NCI-H128 (cell line): ENCODE data around the gene LYVE1.
"Not testable (repeated sequence)": the region's sequence is repeated elsewhere in the genome, so short reads cannot be mapped to it uniquely, and the experiment has no call there.

Experiments used
- DNase-seq: peaks from one replicate; lab custom pipeline; 2025; ENCODE audit not compliant: unreplicated experiment; lab: John Stamatoyannopoulos, UW

Gene LYVE1

DNA sequence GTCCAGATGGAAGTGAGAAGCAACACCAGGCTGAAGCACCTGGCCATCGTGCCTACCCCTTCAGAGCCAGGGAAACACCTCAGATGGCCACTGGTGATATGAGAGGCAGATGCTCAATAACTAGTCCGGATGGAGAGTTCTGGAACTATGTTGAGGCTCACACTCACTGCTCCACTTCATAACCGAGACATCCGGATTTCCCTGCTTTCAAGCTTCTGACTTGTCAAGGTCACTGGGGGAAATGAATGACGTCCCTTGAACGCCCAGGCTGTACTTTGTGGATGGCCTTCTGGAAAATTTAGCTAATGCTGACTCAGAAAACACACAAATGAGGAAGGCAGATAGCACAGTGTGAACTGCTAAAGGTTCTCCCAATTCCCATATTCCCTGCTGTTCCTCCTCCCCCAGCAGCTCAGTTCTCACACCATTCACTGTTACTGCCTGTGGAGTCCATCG is at the start of gene LYVE1:
Gene LYVE1 (minus strand): TSS at position 180 of the 456 bp plus-strand sequence. CDS start 133 bp downstream, at position 47.
- no peak for DNase-seq

- DNase-seq: no peak
These were observed 49.1 kb upstream of the LYVE1 start for GRCh38 chr11:10617551-10617950.

DNA sequence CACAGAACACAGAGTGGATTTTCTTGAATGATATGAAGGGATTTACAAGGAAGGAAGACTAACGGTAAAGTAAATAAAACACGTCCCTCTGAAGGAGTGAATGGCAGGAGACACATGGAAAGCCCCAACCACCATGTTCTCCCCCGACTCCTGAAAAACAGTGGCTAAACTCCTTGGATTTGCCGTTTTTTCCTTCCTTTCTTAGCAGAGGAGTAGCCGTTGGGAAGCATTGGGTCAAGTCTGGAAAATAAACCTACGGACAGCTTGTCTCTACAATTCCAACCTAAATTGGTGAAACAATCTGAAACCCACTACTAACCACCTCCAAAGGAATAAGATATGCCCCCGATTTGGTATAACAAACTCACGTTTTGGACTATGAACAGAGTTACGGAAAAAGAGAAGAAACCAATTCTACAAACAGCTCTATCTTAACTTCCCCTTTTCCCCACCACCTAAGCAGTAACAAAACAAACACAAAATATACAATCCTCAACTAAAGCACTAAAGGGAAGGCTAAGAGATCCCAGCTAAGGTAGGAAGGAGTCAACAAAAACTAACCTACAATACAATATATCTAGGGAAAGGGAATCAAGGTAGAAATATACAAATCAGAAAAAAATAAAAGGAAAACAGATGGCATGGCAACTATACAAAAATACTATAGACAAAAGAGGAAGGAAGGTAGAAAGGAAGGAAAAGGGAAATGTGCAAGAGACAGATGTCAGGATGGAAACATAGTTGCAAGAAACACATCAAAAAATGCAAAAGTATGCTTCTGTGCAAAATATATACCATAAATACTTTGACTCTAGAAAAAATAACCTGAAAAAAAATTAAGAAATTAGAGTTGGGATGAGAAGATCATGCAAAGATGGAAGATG is 43.8 kb upstream of the LYVE1 start:
- no peak for DNase-seq

- DNase-seq: no peak
These were observed 41.2 kb upstream of the LYVE1 start for GRCh38 chr11:10609636-10610035.

GRCh38 chr11:10608584-10608983 is 40.1 kb upstream of the LYVE1 start:
- DNase-seq: no peak

DNA sequence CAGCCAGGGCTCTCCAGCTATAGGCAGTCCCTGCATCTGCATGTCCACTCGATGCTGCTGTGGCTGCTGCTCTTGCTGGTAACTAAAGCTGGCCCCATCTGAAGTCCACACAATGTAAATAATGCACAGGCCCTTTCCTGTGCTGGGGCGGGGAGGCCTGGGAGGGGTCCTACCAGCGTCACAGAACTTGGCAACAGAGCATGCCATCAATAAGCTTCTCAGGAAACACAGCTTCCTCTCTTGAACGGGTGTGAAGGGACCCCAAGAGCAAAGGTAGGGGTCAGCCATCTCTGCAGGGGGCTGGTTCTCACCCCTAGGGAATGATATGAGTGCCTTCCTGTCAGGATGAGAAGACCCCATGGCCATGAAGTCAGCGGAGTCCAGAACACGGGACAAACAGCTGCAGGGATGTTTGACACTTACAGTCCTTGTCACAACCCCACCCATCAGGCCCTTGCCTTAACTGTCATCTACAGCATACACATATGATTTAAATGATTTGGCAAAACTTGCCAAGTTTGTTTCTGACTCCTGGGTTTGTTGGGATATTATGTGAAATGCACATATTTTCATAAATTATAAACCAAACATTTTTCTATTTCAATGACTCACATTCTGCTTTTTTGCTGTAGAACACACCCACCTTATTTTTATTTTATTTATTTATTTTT is 39.1 kb upstream of the LYVE1 start:
- no peak for DNase-seq

DNA sequence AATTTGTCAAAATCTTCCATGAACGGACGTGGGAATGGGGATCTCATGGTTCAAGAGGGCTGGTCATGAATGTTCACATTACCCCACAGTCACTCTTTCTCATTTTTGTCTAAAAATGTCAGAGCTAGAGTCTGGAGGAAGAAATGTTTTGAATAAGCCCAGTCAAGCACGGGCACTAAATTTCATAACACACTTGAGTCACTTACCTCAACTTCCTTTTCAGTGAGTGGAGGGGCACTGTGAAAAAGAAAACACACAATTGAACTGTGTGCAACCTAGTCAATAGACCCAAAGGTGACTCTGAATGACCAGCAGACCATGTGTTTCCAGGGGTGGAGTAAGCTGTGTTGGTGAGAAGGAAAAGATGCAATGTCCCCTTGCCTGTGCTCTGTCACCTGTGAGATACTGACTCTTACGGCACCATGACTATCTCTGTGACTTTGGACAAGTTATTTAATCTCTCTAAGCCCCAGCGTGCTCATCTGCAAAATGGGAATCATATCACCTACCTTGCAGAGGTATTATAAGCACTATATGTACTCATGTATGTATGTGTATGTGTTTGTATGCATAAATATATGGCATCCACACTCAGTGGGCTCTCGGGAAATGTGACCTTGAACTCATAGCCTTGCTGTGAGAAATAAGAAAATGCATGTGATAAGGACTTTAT is 38.2 kb upstream of the LYVE1 start:
- DNase-seq: no peak

DNA sequence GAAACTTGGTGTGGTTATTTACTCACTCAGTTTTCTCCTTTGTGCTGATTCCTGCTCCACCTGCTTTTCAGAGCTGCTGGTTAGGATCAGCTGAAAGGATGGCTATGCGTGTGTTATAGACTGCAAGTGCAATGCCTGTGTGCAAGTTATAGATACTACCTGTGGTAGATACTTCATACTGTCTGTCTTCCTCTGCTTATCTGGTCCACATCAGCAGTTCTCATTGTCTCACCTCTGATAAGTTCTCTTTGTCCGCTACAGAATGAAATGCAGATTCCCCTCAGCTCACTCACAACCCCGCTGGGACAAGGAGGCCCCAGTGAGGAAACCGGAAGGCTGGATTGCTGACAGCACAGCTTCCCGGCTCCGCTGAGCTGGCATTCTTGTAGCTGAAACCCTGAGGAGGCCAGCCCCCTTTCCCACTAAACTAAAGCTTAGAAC is 37.5 kb upstream of the LYVE1 start:
- DNase-seq: no peak

DNA sequence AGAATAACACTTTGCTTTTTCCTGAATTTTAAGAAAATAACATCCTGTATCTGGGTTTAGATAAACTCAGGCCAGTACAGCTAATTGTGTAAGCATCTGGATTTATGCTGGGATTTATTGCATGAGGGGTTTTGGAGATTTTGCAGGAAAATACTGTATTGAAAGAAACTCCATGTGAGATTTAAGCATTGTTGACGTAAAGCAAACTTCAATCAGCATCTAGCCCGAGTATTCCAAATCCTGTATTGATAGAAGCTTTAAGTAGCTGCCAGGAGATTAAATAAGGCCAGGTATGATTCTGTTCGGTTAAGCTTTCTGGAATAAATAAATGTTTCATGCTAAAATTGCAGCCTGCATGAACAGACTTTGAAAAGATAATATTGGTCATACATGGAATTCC is 36.3 kb upstream of the LYVE1 start:
- DNase-seq: no peak

- DNase-seq: no peak
These were observed 35.9 kb upstream of the LYVE1 start for GRCh38 chr11:10604340-10604748.

GRCh38 chr11:10603721-10604297 is 35.3 kb upstream of the LYVE1 start:
- DNase-seq: no peak

DNA sequence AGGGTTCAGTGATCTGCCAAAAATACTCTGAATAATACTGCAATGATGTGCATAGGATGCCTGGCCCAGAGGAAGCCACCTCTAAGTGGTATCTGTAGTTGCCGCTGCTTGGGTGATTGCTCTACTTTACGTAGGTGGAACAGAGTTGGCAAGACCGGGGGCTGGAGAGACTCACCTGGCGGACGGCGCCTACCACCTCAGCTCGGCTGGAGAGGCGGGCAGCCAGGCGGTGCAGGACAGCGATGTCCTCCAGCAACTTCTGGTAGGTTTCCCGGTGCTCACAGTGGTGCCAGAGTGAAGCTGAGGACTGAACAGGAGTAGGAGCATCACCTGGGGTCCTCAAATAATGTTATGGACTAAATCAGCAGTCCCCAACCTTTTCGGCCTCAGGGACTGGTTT is 34.5 kb upstream of the LYVE1 start:
- no peak for DNase-seq

DNA sequence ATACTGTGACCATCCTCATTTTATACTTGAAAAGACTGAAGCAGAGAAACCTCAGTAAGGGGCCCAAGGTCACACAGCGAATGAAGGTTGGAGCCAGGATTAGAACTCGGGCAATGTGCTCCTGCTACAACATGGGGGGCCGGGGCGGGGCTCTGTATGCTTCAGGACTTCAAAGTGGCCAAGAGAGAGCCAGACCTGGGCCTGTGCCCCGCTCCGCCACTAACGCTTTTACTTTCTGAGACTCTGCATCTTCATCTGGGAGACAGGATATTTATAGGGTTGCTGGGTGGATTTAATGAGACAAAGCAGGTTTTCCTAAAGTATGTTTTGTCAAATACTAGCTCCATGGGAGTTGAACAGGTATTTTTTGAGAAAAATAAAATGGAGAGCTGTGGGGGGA is 33.9 kb upstream of the LYVE1 start:
- no peak for DNase-seq

GRCh38 chr11:10601837-10602236 is 33.4 kb upstream of the LYVE1 start:
- DNase-seq: no peak

DNA sequence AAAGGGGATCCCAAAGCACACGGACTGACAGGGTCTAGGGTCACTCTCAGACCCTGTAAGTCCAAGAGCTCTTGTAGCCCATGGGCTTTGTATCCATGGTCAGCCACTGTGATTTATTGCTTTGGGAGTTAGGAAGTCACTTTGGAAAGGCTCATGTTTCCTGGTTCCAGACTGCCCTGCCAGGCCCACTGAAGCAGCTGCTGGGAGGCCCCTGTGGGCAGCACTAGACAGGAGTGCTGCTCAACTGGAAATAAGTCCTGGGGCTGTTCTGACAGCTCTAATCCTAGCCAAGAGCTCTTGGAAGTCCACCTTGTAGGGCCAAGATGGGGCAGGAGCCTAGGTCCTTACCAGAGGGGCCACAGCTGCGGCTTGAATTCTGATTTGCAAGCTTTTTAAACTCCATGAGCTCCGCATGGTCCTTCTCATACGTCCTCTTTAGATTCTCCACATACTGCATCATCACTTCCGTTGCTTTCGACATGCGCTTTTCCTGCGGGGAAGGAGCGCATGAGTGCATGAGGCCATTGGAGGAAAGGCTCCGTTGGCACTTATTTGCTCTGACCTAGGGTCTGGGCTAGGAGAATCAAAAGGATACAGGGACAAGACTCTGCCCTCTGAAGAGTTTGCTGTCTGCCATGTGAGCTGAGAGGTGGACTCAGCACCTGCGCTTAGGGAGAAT is 32.2 kb upstream of the LYVE1 start:
- no peak for DNase-seq

- DNase-seq: no peak
These were observed 31.1 kb upstream of the LYVE1 start for GRCh38 chr11:10599388-10600175.

- no peak for DNase-seq
These were observed 30.4 kb upstream of the LYVE1 start for GRCh38 chr11:10598816-10599215.

DNA sequence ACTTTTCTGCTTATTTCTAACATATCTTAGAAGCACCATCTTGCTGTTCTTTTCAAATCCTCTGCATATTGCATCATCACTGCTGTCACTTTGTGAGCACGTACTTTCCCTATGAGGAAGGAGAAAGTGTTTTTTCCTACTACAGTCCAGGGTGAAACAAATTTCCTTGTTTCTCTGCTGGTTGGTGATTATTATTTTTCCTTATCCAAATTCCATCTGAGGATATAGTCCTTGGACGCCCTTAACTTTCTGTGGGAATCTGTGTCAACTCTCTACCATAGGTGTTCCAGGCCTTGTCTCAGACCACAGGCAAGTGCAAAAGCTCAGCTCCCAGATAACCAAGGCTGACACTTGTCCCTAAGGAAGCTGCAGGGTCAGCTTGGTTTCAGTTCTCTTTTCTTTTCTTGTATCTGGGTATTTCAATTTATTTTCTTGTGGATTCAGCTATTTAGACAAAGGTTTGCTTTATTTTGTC is 29.4 kb upstream of the LYVE1 start:
- no peak for DNase-seq

- not testable (repeated sequence) for DNase-seq
These were observed 27.4 kb upstream of the LYVE1 start for GRCh38 chr11:10595840-10596239.

GRCh38 chr11:10594407-10594806 is 25.9 kb upstream of the LYVE1 start:
- no peak for DNase-seq
